HG03558 (cell line): ENCODE data around the gene GABRG3.

Experiments used
- ATAC-seq: cut with Tn5 transposase; IDR thresholded peaks from one replicate; pipeline ENCODE4 v1.9.1; 2021; ENCODE audit warnings: moderate number of reproducible peaks; ENCODE audit not compliant: unreplicated experiment; ENCODE audit errors: extremely low read depth

Gene GABRG3

DNA sequence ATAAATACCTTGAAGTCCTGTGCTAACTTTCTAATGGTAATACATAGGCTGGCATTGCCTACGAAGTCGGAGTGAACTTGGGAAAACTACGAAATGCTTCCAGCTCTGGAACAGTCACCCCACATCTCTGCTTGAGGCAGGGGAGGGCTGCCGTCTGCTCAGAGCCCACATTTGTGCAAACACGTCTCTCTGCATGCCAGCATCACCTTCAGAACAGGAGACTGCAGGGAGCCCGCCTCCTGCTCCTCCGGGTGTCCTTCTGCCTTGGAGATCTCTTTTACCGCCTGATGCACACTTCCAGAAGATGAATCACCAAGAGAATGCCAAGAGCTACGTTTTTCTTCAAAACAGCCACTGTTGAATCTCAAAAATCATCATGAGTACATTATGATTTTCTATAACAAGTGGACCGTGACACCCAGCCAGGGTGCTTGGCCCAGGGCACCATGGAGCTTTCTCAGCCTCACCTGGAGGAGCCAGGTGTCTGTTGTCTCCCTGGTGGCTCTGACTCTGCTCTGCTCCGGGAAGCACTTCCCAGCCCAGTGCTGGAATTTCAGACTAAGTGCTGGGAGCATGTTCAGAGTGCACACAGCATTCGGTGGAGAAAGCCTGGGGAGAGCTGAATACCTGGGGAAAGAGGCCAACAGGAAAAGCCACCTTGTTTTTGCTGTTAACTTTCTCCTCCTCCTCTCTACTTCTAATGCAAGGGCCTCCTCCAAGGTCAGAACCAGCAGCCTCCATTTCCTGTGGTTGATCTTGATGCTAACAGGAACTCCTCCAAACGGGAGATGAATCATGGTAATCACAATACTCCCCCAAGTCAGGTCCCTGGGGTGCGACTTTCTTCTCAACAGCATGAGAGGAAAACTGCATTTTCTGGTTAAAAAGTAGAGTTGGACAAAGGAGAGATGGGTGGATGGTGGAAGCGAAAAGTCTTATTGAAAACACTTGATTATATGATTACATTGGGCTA is 467.7 kb downstream of the GABRG3 start:
- ATAC-seq: no peak

- ATAC-seq: no peak
Observed at GRCh38 chr15:27441120-27441519, 470.1 kb downstream of the GABRG3 start.

DNA sequence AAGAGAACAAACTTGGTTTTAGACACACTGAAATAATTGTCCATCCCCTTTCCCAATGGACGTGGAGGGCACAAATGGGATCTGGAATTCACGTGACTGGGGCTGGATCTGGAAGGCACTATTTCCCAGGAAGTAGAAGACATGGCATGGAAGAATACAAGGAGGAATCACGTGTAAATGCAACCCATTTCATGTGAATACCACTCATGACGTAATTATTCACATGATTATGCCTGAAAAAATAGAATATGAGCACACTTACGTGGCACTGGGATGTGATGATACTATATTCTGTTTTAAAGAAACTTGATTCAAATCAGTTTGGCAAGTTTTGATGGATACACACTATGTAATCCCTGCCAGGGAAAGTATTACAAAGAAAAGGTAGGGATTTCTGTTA is 477.3 kb downstream of the GABRG3 start:
- no peak for ATAC-seq

DNA sequence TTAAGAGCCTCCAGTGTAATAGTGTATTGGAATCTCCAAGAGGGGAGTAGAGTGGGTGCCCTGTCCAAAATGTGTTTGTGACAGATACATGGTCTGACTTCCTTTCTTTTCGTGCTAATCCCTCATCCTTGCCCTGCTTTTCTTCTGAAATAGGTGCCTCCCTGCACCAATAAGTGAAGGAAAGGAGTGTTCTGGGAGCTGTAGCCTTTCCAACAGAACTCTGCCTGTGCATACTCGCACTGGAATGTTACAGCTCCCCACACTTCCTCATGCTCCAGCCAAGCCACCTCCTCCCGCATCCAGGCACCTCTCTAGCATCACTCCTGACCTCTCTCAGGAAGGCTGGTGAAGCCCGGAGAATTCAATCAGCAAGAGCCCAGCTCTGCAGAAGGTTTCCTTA is 478.0 kb downstream of the GABRG3 start:
- no peak for ATAC-seq

- no peak for ATAC-seq
Observed at GRCh38 chr15:27449941-27450340, 479.0 kb downstream of the GABRG3 start.

GRCh38 chr15:27454281-27455075 is 483.5 kb downstream of the GABRG3 start:
- ATAC-seq: no peak

- ATAC-seq: no peak
Observed at GRCh38 chr15:27456807-27457206, 485.8 kb downstream of the GABRG3 start.

- ATAC-seq: no peak
Observed at GRCh38 chr15:27457766-27458165, 486.8 kb downstream of the GABRG3 start.

- no peak for ATAC-seq
Observed at GRCh38 chr15:27458345-27459084, 487.5 kb downstream of the GABRG3 start.

DNA sequence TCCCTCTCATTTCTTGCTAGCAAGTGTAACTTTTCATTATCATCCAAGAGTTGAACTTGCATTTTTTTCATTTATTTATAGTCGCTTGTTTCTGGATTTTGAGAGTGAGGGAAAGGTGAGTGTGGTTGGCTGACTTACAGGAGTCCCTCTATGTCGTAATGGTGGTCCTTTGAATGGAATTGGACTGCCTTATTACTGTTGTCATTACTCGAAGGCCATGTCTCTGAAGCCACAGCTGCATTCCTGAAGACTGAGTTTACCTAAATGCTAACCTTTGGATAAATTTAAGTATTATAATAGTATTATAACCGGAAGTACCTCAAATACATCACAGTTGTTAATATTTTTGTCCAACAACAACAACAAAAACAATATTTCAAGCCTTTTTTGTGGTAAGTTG is 488.9 kb downstream of the GABRG3 start:
- no peak for ATAC-seq

DNA sequence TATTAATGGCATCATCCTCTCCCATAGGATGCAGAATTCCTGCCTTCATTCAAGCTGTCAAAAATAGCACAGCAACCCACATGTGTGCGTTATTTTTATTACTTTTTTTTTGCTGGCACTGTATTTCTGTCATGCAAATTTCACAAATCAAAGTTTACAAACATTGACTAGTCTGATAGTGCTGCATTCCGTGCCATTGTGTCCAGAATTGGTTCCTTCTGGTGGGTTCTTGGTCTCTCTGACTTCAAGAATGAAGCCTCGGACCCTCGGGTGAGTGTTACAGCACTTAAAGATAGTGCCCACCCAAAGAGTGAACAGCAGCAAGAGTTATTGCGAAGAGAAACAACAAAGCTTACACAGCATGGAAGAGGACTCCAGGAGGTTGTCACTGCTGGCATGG is 490.2 kb downstream of the GABRG3 start:
- ATAC-seq: no peak

DNA sequence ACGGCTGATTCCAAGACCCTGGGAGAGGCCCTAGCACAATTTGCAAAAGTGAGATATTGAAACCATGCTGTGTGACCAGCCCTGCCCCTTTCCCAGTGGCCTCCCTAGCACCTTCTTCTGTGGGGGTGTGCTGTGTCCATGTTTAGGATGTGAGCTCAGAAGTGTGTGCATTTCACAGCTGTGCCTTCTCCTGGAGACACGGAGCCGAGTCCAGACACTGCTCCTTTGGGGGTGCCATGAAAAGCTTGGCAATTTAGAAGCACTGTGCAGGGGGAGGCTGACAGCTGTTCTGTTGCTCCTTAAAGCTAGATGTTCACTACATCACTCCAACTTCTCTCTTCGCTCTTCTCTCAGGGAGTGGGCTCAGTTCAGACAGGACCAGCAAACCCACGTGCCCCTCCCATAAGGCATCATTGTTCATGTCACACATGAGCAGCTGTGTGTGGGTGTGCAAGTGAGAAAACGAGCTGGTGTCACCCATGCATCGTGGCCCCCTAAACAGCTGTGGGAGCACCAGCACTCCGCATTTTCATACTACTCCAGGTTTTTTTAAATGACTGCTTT is 492.6 kb downstream of the GABRG3 start:
- no peak for ATAC-seq

- no peak for ATAC-seq
Observed at GRCh38 chr15:27464941-27465612, 494.1 kb downstream of the GABRG3 start.

DNA sequence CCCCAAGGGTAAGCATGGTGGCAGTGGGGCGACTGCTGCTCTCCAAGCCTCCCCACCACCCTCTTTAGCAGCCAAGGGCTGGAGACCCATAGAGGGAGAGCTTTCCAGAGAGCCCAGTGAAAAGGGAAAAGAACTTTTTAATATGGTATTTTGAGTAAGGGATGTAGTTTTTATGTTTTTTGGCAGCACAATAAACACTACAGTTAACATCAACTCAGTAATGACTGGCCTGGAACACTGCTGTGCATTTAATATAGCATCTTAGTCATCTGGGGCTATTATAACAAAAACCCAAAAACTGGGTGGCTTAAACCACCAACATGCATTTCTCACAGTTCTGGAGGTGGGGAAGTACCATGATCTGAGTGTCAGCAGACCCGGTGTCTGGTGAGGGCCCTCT is 495.8 kb downstream of the GABRG3 start:
- ATAC-seq: no peak

DNA sequence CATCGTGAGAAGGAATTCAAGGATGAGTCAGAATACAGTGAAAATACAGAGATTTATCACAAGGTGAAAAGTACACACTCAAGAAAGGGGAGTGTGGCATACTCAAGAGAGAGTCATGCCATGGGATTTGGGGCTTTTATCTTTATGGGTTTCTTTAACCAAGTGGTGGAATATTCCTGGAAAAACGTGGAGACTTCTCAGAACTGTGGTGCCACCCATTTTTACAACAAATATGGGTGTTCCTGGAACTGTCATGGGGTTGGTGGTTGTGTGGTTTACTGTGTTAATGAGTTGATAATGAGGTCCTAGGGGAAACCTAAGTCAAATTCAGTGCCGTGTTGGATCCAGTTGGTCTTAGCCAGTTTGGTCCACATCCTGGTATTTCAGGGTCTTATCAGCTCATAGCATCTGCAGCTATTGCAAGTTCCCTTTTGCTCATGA is 497.2 kb downstream of the GABRG3 start:
- no peak for ATAC-seq

- ATAC-seq: no peak
Observed at GRCh38 chr15:27473845-27474244, 502.9 kb downstream of the GABRG3 start.

DNA sequence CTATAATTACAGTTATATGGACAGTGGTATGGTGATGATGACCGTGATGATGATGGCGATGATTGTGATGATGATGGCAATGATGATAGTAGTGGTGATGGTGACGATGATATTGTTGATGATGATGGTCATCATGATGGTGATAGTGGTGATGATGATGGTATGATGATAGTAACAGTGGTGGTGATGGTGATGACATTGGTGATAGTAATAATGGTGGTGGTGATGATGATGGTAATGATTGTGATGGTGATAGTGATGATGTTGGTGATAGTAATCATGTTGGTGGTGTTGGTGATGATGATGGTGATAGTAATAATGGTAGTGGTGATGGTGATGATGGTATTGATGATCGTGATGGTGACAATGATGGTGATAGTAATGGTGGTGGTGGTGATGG is 504.4 kb downstream of the GABRG3 start:
- ATAC-seq: no peak

- no peak for ATAC-seq
Observed at GRCh38 chr15:27479296-27480140, 508.5 kb downstream of the GABRG3 start.

DNA sequence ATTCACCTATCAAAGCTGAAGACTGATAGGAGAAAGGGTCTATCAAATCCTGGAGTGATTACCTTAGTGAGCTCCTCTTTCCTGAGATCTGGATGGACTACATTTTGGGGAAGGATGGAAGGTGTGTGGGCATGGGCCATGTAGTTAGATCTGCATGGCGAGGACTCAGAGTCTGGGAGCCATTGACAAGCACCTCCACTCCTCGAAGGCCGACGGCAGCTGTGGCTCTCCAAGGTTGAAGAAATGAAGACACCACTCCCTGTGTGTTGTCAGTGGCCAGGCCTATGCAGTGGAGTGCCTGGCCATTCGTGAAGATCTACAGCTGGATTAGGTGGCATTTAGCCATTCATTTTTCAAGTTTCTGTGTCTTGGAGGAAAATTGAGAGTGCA is 509.2 kb downstream of the GABRG3 start:
- ATAC-seq: no peak
